ENCODE results near the gene RBPJ.

DNA sequence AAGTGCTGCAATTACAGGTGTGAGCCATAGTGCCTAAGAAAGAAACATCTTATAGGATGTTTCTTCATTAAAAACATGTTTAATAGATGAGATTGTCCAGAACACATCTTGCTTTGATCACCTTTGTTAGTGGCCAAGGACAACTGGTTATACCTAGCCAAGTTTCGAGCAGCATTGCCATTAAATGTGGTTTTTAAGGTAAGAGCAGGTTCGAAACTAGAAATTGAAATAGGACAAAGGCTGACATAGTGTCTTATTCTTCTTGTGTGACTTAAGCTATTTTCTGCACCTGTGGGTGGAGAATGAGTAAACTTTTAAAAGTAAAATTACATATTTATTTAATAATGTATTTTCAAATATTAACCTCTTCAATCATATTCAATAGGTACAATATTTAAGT, 59.0 kb downstream of the RBPJ start:
- TF ChIP-seq, protein P1, sequence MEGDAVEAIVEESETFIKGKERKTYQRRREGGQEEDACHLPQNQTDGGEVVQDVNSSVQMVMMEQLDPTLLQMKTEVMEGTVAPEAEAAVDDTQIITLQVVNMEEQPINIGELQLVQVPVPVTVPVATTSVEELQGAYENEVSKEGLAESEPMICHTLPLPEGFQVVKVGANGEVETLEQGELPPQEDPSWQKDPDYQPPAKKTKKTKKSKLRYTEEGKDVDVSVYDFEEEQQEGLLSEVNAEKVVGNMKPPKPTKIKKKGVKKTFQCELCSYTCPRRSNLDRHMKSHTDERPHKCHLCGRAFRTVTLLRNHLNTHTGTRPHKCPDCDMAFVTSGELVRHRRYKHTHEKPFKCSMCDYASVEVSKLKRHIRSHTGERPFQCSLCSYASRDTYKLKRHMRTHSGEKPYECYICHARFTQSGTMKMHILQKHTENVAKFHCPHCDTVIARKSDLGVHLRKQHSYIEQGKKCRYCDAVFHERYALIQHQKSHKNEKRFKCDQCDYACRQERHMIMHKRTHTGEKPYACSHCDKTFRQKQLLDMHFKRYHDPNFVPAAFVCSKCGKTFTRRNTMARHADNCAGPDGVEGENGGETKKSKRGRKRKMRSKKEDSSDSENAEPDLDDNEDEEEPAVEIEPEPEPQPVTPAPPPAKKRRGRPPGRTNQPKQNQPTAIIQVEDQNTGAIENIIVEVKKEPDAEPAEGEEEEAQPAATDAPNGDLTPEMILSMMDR (conservative IDR thresholded peaks at IDR 0.05): no peak
- no peak for TF ChIP-seq ZFX (IDR thresholded peaks at IDR 0.05)
